Peyer's patch (tissue), 4 donors: Measurements from ENCODE around the gene NPHP3. TPM values are rescaled to one million over a fixed set of nuclear protein-coding genes. Genes with fewer than 3 reads are reported as not detected.
"Not testable (repeated sequence)": the region's sequence is repeated elsewhere in the genome, so short reads cannot be mapped to it uniquely, and the experiment has no call there.

ENCODE experiments used
- DNase-seq, 3 donors: peaks; one replicate each; pipeline ENCODE4 v3.0.0-alpha.2; 2017 to 2019
- H3K27ac ChIP-seq, 4 donors: fragments of 200-600 bp; sonication (generic); one replicate each; pipeline ENCODE4 v1.5.1; 2016 to 2019
- H3K27me3 ChIP-seq, 2 donors: fragments of 200-600 bp; sonication (generic); one replicate each; pipeline ENCODE4 v1.5.1; 2019
- H3K36me3 ChIP-seq, 3 donors: fragments of 200-600 bp; sonication (generic); one replicate each; pipeline ENCODE4 v1.5.1; 2016 to 2019
- H3K4me1 ChIP-seq, 4 donors: fragments of 200-600 bp; sonication (generic); one replicate each; pipeline ENCODE4 v1.5.1; 2016 to 2019
- H3K4me3 ChIP-seq, 4 donors: fragments of 200-600 bp; sonication (generic); 1 replicate in 3 of 4; 2 replicates in 1 of 4; pipeline ENCODE4 v1.5.1; 2016 to 2019; ENCODE audit warnings: mild to moderate bottlenecking in 1 of 4
- H3K9me3 ChIP-seq, 4 donors: fragments of 200-600 bp; sonication (generic); one replicate each; pipeline ENCODE4 v1.5.1; 2016 to 2019; ENCODE audit warnings: mild to moderate bottlenecking in 1 of 4
- POLR2A ChIP-seq, 2 donors: fragments of 450-650 bp; IDR thresholded peaks; one replicate each; pipeline ENCODE4 v1.5.1; 2017; ENCODE audit warnings: antibody characterized with exemption in 2 of 2, mild to moderate bottlenecking in 2 of 2, moderate library complexity in 2 of 2
- total RNA-seq, 4 donors: library from RNA; depleted of rRNA; stranded (reverse); fragments of >200 nt; gene quantifications; one replicate each; pipeline ENCODE4 v1.1.0, GENCODE V29; 2016
- TF ChIP-seq, protein P1 (sequence below), 6 experiments: fragments of 450-650 bp in 4 of 6; fragments of 200-600 bp in 2 of 6; sonication (generic) in 1 of 6; IDR thresholded peaks; one replicate each; pipeline ENCODE4 v1.5.1; 2017 to 2019; ENCODE audit warnings: antibody characterized with exemption in 6 of 6, mild to moderate bottlenecking in 3 of 6, moderate library complexity in 1 of 6

NPHP3 gene
- total RNA-seq, 4 donors from 2014 or later = 20.5 to 67.6 (median 45.4) TPM

- Histone ChIP-seq H3K27me3 (no peaks in the 10 kb centered on the region), H3K4me3 (no peak overlapping the region), H3K27ac (no peak overlapping the region), H3K36me3 (peaks cover 0 to 20% (median 0%) of the 10 kb centered on the region in 3 donors), H3K9me3 (no peaks in the 10 kb centered on the region), H3K4me1 (no peaks in the 10 kb centered on the region)
- TF ChIP-seq, protein P1, sequence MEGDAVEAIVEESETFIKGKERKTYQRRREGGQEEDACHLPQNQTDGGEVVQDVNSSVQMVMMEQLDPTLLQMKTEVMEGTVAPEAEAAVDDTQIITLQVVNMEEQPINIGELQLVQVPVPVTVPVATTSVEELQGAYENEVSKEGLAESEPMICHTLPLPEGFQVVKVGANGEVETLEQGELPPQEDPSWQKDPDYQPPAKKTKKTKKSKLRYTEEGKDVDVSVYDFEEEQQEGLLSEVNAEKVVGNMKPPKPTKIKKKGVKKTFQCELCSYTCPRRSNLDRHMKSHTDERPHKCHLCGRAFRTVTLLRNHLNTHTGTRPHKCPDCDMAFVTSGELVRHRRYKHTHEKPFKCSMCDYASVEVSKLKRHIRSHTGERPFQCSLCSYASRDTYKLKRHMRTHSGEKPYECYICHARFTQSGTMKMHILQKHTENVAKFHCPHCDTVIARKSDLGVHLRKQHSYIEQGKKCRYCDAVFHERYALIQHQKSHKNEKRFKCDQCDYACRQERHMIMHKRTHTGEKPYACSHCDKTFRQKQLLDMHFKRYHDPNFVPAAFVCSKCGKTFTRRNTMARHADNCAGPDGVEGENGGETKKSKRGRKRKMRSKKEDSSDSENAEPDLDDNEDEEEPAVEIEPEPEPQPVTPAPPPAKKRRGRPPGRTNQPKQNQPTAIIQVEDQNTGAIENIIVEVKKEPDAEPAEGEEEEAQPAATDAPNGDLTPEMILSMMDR (IDR thresholded peaks at IDR 0.05) = no peak
- TF ChIP-seq POLR2A (IDR thresholded peaks at IDR 0.05) = no peak
- DNase-seq = no peak
Measured at GRCh38 chr3:132643366-132643765, 78.8 kb downstream of the NPHP3 start.

GRCh38 chr3:132642539-132642847 lies 79.7 kb downstream of the NPHP3 start:
- Histone ChIP-seq H3K36me3 (peaks cover 0 to 26% (median 0%) of the 10 kb centered on the region in 3 donors), H3K9me3 (no peaks in the 10 kb centered on the region), H3K4me1 (no peaks in the 10 kb centered on the region), H3K27ac (no peak overlapping the region), H3K27me3 (no peaks in the 10 kb centered on the region), H3K4me3 (no peak overlapping the region)
- no peak for DNase-seq
- TF ChIP-seq, protein P1 (IDR thresholded peaks at IDR 0.05) = peak in 1 of 6 experiments; percentile 6
- no peak for TF ChIP-seq POLR2A (IDR thresholded peaks at IDR 0.05)

DNA sequence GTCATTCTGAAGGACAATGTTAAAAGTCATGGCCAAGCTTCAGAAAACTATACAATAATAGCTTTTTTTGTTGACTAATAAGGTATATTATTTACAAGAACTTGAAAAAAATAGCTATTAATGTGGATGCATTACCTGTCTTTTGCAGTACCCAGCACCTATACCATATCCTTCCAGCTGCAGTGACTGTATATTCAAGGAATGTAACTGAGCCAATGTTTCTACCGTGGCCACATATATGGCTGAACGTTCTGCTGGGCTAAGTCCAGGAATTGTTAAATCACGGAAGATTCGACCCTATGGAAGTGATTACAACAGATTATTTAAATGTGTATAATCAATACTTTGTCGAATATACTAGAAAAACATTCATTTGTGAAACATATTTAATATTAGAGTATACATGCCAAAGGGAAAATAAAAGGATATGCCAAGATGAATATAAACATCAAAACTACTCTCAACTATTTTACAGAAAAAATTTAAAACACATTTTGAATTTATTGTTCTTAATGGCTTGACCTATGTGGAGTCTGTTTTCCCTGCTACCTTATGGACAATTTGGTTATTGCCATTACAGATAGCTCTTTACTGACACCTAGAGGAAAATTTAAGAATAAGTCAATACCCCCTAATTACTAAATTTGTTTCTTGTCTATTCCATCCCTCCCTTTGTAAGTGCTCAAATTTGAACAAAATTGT lies 80.2 kb downstream of the NPHP3 start:
- DNase-seq = no peak

GRCh38 chr3:132641427-132641826 lies 80.8 kb downstream of the NPHP3 start:
- peaks cover 0 to 35% (median 0%) of the 10 kb centered on the region in 3 donors for H3K36me3 ChIP-seq
- DNase-seq = not testable (repeated sequence)

More for the DNA sequence above, 80.2 kb downstream of the NPHP3 start:
- H3K36me3 ChIP-seq = peaks cover 0 to 29% (median 0%) of the 10 kb centered on the region in 3 donors
- H3K4me1 ChIP-seq = no peaks in the 10 kb centered on the region
- no peak overlapping the region for H3K4me3 ChIP-seq
- H3K9me3 ChIP-seq = no peaks in the 10 kb centered on the region
- H3K27ac ChIP-seq = no peak overlapping the region
- no peaks in the 10 kb centered on the region for H3K27me3 ChIP-seq
- no peak for TF ChIP-seq POLR2A (IDR thresholded peaks at IDR 0.05)
- TF ChIP-seq, protein P1 (IDR thresholded peaks at IDR 0.05) = peak; percentile 33 to 83 (median 72)

DNA sequence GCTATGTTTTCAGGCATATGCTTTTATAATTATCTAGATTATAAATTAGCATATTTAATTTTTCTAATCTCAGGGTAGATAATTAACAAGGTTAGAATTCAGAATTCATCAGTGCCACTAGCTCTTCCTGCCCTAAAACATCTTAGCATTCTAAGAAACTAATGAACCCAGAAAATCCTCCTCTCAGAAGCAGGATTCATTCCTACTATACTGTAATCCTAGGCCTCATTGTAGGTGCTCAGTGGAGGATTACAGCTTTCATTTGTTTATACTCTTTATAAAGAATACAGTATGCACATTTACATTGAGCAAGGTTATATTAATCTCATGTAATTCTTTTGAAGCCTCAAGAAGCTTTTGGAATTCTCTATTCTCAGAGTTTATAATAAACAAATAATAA lies 83.5 kb downstream of the NPHP3 start:
- Histone ChIP-seq H3K9me3 (no peaks in the 10 kb centered on the region), H3K27me3 (no peaks in the 10 kb centered on the region), H3K27ac (no peak overlapping the region), H3K4me1 (no peaks in the 10 kb centered on the region), H3K36me3 (peaks cover 0 to 45% (median 0%) of the 10 kb centered on the region in 3 donors), H3K4me3 (no peak overlapping the region)
- no peak for DNase-seq
- TF ChIP-seq, protein P1 (IDR thresholded peaks at IDR 0.05) = no peak
- no peak for TF ChIP-seq POLR2A (IDR thresholded peaks at IDR 0.05)

More at GRCh38 chr3:132641427-132641826, 80.8 kb downstream of the NPHP3 start:
- not testable (repeated sequence) for H3K27ac ChIP-seq, H3K9me3 ChIP-seq, H3K4me1 ChIP-seq, H3K4me3 ChIP-seq, H3K27me3 ChIP-seq

DNA sequence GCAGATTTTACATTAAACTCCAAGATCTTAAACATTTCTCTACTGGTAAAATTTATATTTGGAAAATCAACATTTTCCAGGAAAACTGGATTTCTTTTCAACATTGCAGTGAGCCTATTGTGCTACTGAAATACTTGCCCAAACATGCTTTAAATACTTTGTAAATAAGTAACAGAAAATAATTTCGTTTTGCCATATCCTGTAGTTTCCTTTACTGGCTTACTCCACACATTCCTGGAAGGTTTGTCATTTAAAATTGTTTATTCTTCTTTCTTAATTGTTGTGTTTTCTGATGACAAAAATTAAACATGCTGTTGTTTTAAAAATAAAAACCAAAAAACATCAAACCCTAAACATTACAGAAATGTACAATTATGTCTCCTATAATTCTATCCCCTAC lies 84.6 kb downstream of the NPHP3 start:
- Histone ChIP-seq H3K4me1 (no peaks in the 10 kb centered on the region), H3K27ac (no peak overlapping the region), H3K27me3 (no peaks in the 10 kb centered on the region), H3K9me3 (no peaks in the 10 kb centered on the region), H3K36me3 (peaks cover 0 to 45% (median 0%) of the 10 kb centered on the region in 3 donors), H3K4me3 (no peak overlapping the region)
- DNase-seq = no peak
- TF ChIP-seq POLR2A (IDR thresholded peaks at IDR 0.05) = no peak
- TF ChIP-seq, protein P1 (IDR thresholded peaks at IDR 0.05) = no peak
